ENCODE measurements around the gene TTC16.
A peak's percentile ranks its signal among the peaks of the same experiment; 100 is the strongest.

Gene TTC16

DNA sequence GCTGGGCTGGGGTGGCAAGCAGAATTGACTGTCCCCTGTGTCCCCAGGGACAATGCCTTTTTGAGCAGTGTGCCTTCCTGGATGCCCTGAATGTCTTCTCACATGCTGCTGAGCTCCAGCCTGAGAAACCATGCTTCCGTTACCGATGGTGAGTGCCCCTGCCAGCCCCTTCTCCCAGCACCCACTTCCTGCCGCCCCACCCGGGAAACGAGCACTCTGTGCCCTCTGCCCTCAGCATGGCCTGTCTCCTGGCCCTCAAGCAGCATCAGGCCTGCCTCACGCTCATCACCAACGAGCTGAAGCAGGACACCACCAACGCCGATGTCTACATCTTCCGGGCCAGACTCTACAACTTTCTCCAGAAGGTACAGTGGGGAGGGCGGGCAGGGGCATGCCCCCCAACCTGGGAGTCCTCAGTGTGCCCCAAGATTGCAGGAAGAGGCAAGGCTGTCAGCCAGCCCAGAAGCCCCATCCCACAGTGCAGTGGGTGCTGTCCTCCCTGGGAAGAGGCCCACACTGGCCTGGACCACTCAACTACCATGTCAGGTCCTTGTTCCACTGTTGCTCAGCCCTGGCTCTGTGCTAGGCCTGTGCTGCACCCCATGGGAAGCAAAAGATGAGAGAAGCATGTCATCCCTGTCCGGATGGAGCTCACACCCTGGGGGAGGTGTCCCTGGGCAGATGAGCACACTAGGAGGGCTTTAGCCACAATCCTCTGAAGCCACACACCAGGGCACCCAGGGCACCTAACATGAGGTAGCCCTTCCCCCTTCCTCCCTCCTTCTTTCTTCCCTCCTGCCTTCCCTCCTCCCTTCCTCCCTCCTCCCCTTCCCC lies 4.4 kb downstream of the TTC16 start:
- no peak for DNase-seq (ENCODE audit: low read depth in 2 of 2)

DNA sequence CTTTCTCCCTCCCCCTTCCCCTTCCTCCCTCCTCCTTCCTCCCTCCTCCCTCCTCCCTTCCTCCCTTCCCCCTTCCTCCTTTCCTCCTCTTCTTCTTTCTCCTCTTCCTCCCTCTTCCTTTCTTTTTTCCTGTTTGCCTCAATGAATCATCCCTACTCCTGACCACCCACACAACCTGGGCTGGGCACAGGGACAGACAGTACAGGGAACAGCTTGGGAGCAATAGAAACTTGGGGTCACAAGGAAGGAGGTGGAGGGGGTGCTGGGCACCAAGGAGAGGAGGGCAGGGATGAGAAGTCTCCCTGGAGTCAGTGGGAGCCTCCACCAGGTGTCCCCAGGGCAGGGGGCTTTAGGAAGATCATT lies 5.0 kb downstream of the TTC16 start:
- DNase-seq (ENCODE audit: low read depth in 2 of 2) = no peak

DNA sequence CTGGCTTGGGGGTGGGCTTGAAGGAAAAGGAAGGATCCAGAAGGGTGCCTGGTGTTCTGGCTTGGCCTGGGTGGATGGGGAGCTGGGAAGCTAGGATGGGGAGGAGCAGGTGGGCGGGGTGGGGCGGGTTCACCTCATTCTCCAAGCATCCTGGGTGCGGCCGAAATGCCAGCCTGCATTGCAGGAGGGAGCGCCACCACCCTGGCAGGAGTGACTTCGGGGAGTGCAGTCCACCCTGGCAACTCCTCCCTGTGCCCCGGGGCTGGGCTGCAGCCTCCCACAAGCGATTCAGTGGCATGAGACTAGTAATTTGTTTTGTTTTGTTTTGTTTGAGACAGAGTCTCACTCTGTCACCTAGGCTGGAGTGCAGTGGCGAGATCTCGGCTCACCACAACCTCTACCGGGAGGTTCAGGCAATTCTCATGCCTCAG lies 5.5 kb downstream of the TTC16 start:
- DNase-seq (ENCODE audit: low read depth in 2 of 2) = no peak

DNA sequence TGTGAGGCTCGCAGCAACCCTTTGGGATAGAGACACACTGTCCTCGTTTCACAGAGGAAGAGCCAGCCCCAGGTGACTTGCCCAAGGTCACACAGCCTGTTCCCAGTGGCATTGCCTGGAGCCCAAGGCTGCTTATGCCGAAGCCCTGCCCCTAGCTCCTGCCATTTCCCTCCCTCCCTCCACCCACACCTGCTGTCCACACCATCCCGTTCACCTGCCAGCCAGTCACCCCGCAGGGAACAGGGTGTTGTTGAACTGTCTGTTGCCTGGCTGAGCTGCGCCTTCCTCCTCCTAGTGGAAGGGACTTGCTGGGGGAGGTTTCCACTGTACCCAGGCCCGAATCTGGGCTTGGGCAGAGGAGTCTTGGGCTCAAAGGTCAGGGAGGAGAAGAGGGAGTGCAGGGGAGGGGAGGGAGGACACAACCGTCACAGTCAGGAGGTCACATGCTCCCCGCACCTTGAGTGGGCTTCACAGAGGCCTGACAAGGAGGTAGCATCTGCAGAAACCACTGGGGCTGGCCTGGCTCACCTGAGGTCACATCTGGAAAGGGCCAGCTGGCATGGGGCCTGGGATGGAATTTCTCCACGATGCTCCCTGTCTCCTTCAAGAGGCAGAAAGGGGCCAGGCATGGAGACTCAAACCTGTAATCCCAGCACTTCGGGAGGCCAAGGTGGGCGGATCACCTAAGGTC lies 6.3 kb downstream of the TTC16 start:
- no peak for DNase-seq (ENCODE audit: low read depth in 2 of 2)

DNA sequence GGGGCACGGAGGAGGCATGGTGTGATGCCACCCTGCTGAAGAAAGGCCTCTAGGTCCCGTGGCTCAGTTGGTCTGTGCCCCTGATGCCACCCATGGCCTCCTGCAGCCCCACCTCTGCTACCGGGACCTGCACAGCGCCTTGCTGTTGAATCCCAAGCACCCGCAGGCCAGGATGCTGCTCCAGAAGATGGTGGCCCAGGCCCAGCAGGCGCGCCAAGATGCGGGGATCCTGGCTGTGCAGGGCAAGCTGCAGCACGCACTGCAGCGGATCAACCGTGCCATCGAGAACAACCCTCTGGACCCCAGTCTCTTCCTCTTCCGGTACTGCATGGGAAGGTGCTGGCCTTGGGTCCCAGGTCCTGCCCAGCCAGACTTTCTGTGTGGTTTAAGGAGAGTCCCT lies 7.1 kb downstream of the TTC16 start:
- no peak for DNase-seq (ENCODE audit: low read depth in 2 of 2)

DNA sequence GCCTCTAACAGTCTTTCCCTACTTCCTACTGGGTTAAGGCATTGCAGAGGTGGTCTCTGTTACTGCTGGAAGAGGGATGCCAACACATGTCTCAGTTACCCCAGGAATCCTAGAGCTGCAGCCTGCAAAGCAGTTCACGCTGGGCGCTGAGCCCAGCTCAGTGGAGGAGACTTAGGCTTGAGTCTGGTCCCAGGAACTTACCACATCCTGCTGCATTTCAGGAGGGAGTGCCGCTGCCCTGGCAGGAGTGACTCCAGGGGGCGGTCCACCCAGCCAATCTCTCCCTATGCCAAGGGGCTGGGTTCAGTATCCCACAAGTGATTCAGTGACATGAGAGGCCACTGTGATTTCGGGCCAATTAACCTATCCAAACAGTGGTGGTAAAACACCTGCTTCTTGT lies 7.6 kb downstream of the TTC16 start:
- no peak for DNase-seq (ENCODE audit: low read depth in 2 of 2)

DNA sequence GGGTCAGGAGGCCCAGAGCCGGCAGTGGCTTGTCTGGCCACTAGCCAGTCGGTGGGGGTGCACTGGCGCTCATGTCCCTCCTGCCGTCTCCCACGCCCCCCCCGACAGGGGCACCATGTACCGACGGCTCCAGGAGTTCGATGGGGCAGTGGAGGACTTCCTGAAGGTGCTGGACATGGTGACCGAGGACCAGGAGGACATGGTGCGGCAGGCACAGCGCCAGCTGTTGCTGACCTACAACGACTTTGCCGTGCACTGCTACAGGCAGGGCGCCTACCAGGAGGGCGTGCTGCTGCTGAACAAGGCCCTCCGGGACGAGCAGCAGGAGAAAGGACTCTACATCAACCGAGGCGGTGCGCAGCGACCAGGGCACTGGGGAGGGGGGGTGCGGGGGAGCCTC lies 8.1 kb downstream of the TTC16 start:
- DNase-seq (ENCODE audit: low read depth in 2 of 2) = no peak

DNA sequence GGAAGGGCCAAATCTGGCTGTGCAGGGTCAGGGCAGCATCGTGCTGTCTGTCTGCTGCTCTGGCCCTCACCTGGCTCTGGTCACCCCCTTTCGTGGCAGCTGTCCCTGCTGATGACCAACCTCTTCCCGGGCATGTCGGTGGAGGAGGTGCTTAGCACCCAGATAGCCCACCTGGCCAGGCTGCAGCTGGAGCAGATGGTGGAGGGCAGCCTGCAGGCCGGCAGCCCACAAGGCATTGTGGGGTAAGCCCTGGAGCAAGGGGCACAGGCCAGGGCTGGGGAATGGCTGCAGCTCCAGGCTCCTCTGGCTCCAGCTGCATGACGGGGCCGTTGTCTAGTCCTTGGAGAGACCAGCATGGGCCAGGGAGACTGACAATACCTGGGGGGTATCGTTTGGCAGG lies 11.0 kb downstream of the TTC16 start:
- no peak for DNase-seq (ENCODE audit: low read depth in 2 of 2)

DNA sequence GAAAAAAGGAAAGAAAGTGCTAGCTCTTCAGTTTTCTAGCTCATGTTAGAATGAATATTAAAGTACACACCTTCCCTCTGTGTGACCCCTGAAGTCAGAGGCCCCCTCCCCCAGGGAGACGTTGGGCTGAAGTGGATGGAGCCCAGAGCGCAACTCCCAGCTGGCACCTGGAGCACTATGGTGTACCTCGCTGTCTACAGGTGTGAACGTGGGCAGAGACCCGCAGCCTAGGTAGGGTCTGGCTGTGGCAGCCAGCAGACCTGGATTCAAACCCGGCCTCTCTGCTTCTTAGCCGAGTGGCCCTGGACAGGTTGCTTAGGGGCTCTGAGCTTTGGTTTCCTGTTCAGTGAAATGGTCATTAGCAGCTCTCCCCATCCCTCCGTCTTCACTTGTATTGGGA lies 12.9 kb downstream of the TTC16 start:
- DNase-seq (ENCODE audit: low read depth in 2 of 2) = no peak

DNA sequence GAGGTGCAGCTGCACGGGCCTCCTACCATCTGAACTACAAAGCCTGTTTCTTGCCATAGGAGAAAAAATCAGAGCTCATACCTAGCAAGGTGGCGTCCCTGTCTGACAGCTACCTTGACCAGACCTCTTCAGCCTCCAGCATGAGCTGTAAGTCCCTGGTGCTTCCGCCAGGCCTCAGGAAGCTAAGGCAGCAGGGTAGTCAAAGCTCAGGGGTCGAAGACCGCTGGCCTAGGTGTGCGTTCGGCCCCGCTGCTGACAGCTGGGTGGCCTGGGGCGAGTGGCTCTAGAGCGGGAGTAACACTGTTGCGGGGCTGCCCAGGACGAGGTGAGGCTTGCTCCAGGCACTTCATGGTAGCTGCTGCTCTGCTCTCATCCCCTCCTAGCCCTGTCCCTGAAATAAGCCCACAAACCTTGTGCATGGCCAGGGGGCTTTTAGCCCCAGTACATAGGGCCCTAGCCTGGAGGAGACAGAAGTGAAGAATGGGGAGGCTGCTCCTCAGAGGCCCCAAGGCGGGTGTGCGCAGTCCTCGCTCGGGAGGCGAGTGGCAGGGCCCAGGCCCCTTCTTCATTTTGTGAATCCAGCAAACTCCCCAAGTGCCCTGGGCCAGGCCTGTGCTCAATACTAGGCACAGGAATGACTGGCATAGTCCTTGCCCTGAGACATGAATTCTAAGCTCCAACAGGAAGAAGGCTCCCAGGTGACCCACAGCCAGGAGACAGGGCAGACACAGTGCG lies 13.8 kb downstream of the TTC16 start:
- no peak for DNase-seq (ENCODE audit: low read depth in 2 of 2)

DNA sequence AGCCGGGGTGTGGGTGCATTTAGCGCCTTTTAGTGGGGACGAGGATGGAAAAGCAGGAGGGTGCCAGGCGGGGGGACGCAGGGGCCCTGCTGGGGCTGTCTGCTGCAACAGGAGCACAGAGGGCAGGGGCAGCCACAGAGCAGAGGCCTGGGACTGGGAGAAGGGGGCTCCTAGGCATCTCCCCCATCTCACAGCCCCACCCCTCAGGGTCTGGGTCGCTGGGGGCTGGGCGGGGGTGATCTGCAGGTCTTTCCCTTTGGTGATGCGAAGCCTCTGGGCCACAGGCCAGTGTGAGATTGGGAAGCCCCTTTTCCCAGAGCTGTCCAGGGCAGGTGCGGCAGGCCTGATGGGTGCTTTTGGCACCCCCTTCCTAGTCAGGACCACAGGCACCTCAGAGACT lies 14.4 kb downstream of the TTC16 start:
- no peak for DNase-seq (ENCODE audit: low read depth in 2 of 2)

DNA sequence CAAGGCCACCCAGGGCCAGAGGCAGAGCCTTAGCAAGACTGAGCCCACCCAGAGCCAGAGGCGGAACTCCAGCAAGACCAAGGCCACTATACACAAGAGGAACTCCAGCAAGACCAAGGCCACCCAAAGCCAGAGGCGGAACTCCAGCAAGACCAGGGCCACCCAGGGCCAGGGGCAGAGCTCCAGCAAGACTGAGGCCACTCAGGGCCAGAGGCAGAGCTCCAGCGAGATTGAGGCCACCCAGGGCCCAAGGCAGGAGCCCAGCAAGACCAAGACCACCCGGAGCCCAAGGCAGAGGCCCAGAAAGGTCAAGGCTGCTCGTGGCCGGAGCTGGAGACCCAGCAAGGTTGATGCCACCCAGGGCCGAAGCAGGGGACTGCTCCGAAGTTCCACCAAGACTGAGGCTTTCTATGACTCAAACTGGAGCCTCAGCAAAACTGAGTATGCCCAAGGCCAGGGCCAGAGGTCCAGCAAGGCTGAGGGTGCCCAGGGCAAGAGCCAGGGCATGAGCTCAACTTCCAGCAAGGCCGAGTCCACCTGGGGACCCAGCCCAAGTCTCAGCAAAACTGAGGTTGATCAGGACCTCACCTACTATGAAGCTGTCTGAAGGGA lies 15.0 kb downstream of the TTC16 start:
- DNase-seq (ENCODE audit: low read depth in 2 of 2) = no peak

DNA sequence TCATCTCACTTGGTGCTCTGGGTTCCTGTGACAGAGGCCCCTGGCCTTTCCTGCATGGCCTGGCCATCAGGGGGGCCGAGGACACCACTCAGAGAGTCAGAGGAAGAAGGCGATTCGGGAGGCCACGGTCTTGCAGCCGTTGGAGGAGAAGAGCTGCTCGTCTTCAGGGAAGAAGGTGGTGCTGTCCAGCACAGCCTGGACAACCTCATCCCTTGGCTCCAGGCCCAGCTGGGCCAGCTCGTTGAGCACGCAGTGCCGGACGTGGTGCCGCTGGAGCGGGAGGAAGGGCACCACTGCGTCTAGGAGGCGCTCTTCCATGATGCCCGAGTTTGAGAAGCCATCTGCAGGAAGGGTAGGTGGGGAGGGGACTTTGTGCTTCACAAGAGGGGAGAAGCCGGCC lies 16.1 kb downstream of the TTC16 start:
- no peak for DNase-seq (ENCODE audit: low read depth in 2 of 2)

DNA sequence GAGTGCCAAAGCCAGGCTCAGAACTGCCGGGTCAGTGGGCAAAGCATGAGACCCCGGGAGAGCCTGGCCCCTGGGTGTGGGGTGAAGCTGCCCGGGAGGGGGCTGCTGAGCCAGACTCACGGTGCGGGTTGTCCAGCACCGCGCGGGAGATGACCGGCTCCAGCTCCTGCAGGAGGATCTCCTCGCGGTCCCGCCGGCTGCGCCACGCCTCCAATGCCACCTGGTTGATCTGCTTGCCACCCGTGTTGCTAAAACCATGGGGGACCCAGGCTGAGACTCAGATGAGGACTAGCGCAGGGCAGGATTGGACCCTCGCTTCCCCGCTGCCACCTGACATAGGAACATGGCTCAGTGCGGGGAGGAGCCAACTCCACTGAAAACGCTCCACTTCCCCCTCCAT lies 16.6 kb downstream of the TTC16 start:
- DNase-seq (ENCODE audit: low read depth in 2 of 2) = no peak

DNA sequence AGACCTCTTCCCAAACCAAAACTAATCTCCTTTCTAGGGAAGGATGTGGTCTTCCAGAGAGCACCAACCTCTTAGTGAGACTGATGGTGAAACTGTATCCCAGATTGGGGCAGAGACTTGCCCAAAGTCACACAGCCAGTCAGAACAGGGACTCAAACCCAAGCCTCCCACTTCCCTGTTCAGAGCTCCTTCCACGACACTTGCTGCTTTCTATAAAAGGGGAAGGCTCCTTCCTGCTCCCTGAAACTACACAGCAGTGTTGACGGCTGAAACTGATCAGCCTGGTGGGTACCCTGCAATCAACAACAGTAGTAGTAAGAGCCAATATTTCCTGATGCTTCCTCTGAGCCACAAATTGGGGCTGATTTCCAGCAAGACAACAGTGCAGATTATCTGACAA lies 17.7 kb downstream of the TTC16 start:
- no peak for DNase-seq (ENCODE audit: low read depth in 2 of 2)

DNA sequence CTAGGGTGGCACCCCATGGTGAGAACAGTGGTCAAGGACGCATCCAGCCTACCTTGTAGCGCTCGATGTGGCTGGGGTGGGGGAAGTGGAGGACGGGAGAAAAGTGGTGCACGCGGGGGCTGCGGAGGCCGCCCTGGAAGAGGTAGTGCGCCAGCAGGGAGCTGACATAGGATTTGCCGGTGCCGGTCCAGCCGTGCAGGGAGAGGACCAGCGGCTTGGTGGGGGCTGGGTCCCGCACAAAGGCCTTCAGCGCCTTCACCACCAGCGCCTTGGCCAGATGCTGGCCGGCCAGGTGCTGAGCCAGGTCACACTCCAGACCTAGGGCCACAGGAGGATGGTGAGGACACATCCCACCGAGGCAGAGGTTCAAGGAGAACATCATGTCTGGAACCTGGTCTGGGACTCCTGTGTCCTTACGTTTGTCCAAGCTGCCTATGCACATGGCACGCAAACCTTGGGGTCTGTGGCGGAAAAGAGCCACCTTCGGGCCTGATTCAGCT lies 18.4 kb downstream of the TTC16 start:
- DNase-seq (ENCODE audit: low read depth in 2 of 2) = no peak

DNA sequence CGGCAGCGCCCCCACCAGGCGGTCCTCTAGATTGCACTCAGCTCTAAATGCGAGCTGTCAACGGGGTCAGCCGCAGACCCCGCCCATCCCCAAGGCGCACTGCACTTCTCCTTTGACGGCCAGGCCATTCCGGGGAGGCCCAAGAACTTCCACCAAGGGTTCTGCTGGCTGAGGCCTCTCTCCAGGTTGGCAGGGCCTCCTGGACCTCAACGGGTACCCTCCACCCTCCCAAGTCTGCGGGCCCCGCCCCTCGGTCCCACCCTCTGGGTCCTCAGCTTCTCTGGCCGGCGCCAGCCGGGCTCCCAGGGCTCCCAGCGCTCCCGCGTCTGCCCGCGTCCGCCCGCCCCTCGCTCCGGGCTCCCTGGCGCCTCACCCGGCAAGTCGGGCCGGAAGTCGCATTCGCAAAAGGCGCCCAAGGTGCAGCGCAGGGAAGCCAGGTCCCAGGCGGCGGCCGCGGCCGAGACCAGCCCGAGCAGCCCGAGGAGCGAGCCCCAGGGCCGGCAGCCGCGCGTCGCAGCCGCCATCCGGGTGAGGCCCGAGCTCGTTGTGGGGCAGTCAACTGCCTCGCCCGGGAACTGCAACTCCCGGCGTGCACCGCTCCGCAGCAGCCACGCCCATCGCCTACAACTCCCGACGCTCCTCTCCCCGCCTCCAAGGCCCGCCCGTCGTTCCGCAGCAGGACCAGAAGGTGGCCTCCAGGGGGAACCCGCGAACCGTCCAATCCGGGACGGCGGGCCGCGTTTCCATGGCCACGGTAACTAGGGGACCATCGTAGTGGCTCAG lies 19.1 kb downstream of the TTC16 start, which contains the start of gene TOR2A:
Gene TOR2A (minus strand): TSS at position 548 of the 783 bp plus-strand sequence. CDS start 24 bp downstream, at position 524.
- peak; percentile 97 to 98 for DNase-seq (ENCODE audit: low read depth in 2 of 2)

DNA sequence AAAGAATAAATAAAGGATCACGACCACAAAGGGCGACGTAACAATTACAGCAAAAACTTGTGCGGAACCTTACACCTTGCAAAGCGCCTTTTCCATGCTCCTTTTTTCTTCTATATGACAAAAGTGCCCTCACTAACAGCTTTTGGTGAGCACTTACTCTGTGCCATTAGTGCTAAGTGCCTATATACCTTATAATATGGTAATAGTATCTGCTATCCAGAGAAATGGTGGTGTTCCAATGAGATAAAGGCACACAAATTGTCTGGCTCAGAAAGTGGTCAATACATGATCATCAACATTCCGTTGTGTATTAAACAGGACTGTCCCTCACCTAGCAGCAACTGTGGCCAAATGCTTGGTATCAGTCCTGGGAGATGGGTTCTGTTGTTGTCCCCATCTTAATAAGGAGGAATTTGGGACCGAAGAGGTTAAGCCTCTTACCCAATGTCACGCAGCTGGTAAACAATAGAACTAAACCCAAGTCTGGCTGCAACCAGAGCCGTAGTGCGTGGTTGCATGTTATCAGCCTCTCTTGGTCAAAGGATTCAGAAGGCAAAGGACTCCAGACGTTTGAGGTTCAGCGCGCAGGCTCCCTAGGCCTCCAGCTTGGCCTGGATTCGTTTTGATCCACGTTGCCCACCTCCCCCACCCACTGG lies 19.8 kb downstream of the TTC16 start:
- no peak for DNase-seq (ENCODE audit: low read depth in 2 of 2)

DNA sequence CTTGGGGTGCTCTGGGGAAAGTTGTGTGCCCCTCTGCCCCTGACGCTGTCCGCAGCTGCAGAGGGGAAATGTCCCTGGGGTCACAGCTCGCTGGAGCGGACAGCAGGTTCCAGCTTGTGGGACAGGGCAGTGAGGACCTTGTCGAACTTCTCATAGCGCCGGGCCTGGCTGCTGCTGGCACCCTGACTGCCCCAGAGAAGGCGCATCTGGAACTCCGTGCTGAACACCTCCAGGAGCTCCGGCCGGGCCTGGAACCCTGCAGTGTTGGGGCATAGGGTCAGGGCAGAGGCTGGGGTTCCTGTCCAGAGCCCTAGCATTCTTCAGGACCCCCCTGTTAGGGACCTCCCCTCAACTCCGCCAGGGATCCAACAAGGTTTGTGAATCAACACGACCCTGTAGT lies 22.8 kb downstream of the TTC16 start:
- no peak for DNase-seq (ENCODE audit: low read depth in 2 of 2)

DNA sequence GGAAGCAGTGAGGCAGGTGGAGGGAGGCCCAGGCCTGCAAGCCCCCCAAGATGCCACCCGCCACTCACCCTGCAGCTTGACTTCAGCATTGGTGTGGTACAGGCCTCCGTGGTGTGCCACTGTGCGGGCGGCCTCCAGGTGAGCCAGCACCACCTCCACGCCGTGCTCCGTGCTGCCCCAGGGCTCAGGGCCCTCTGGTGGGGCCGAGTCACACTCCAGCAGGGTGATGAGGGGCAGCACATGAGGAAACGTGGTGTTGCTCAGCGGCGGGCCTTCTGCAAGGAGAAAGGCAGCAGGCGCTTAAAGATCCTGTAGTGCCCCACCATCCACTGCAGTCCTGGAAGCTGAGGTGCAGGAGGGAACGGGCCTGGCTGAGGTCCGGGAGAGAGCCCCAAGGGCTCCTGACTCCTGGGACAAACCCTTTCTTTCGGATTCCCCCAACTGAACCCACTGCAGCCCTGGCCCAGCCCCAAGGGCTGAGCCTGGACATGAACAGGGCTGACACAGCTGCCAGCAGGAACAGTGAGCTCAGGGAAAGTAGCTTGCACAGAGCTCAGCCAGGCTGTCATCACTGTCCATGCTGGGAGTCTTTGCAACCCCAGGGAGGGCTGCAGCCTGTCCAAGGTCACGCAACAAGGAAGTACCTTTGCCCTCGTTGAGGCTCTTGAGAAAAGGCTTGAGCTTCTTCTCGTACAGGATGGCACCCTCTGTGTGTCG lies 23.9 kb downstream of the TTC16 start:
- DNase-seq (ENCODE audit: low read depth in 2 of 2) = no peak

Measured in stimulated activated CD4-positive, alpha-beta T cell treated with anti-CD3 and anti-CD28 coated beads, Interleukin-15, amount 100 ng/mL, for 48 hours (primary cell).